IMR-90 (cell line): ENCODE measurements around the gene HPSE2.
A peak's percentile ranks its signal among the peaks of the same experiment; 100 is the strongest.

Experiments used
- BHLHE40 ChIP-seq: fragments of 150-350 bp; IDR thresholded peaks from 2 replicates; pipeline ENCODE4 v1.6.1; 2016; ENCODE audit warnings: mild to moderate bottlenecking, low read depth, low read length
- CTCF ChIP-seq: conservative IDR thresholded peaks from 2 replicates; pipeline ENCODE4 v1.5.1; 2012; ENCODE audit warnings: mild to moderate bottlenecking, low read depth, low read length, improper control_type of control experiment
- MAFK ChIP-seq: IDR thresholded peaks from 2 replicates; pipeline ENCODE4 v1.6.1; 2012; ENCODE audit warnings: low read depth, low read length, improper control_type of control experiment
- POLR2A ChIP-seq: IDR thresholded peaks from 2 replicates; pipeline ENCODE4 v1.6.1; 2012; ENCODE audit warnings: mild to moderate bottlenecking, low read depth, low read length
- RCOR1 ChIP-seq: IDR thresholded peaks from 2 replicates; pipeline ENCODE4 v1.6.1; 2012; ENCODE audit warnings: mild to moderate bottlenecking, low read length, improper control_type of control experiment; ENCODE audit not compliant: insufficient replicate concordance
- RFX5 ChIP-seq: IDR thresholded peaks from 2 replicates; pipeline ENCODE4 v1.8.0; 2012; ENCODE audit warnings: low read depth, mild to moderate bottlenecking, low read length, moderate library complexity

GRCh38 chr10:98858525-98858924 lies 377.1 kb downstream of the HPSE2 start:
- TF ChIP-seq CTCF (0 out of 2 replicates have a peak, but pooled peaks have one; percentile 9), POLR2A (no peak), RCOR1 (no peak), BHLHE40 (no peak), MAFK (no peak), RFX5 (no peak)
